Measurements from ENCODE around the gene DLGAP3. TPM values are rescaled to one million over a fixed set of nuclear protein-coding genes. Genes with fewer than 3 reads are reported as not detected.

DLGAP3 gene
- total and polyA plus RNA-seq, 2 of the 13 experiments (the other 11 are each of a cell fraction or from before 2014, with no cell fraction given) = 0.03 to 0.04 TPM

DNA sequence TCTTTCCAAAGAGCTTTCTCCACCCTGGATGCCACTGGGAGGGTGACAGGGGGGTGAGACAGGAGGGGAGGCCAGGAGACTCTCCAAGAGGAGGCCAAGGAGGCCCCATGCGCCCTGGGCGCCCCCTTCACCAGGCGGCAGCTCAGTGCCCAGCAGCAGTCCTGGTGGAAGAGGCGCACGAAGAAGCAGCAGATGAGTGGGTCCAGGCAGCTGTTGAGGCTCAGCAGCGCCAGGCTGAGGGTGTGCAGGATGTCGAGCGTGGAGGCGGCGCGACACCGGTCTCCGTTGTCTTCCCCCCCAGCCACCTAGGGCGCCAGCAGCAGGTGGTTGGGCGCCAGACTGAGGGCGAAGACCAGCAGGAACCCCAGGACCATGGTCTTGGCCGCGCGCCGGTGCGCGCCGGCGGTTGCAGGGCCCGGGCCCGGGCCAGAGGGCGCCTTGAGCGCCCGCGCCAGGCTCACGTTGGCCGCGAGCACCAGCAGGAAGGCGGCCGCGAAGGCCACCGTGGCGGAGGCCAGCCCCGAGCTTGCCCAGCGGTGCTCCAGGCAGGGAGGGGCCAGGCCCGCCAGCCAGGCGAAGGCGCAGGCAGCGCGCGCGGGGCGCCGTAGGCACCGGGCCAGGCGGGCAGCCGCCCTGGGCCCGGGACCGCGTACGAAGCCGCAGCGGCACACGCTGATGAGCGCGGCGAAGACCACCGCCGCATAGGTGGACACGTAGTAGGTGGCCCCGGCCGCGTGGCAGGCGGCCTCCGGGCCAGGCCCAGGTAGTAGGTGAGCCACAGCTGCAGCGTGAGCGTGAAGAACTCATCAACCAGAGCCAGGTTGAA is 47.1 kb upstream of the DLGAP3 start (continued):
- TF ChIP-seq ZNF251 (CRISPR knock-in tag; IDR thresholded peaks at IDR 0.05) (no peak), ZNF639 (CRISPR knock-in tag; conservative IDR thresholded peaks at IDR 0.05) (no peak), ZNF282 (IDR thresholded peaks at IDR 0.05; ENCODE audit: partially characterized antibody) (no peak), MAFK (conservative IDR thresholded peaks at IDR 0.05 in 1 of 2, IDR thresholded peaks at IDR 0.05 in 1 of 2; ENCODE audit: low read length in 2 of 2) (no peak), SMAD1 (CRISPR knock-in tag; IDR thresholded peaks at IDR 0.05; ENCODE audit: borderline replicate concordance, low read depth) (no peak), ARID2 (CRISPR knock-in tag; IDR thresholded peaks at IDR 0.05; ENCODE audit: borderline replicate concordance) (no peak), SYNCRIP (IDR thresholded peaks at IDR 0.05; ENCODE audit: insufficient read depth, low read depth, low read length) (no peak), ZNF225 (CRISPR knock-in tag; IDR thresholded peaks at IDR 0.05) (no peak), ZFX (CRISPR knock-in tag; IDR thresholded peaks at IDR 0.05; ENCODE audit: low read depth) (no peak), ZFP36L2 (CRISPR knock-in tag; IDR thresholded peaks at IDR 0.05) (no peak), PHF8 (CRISPR knock-in tag; IDR thresholded peaks at IDR 0.05) (no peak), SIX1 (CRISPR knock-in tag; IDR thresholded peaks at IDR 0.05; ENCODE audit: borderline replicate concordance) (no peak)
- TF ChIP-seq, protein P1, sequence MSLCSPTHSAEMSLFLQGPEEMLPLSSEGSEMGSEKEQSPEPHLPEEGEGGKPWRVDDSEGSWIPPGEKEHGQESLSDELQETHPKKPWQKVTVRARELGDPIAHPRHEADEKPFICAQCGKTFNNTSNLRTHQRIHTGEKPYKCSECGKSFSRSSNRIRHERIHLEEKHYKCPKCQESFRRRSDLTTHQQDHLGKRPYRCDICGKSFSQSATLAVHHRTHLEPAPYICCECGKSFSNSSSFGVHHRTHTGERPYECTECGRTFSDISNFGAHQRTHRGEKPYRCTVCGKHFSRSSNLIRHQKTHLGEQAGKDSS (CRISPR knock-in tag; IDR thresholded peaks at IDR 0.05; ENCODE audit: borderline replicate concordance, low read depth) = no peak
- TF ChIP-seq, protein P2, sequence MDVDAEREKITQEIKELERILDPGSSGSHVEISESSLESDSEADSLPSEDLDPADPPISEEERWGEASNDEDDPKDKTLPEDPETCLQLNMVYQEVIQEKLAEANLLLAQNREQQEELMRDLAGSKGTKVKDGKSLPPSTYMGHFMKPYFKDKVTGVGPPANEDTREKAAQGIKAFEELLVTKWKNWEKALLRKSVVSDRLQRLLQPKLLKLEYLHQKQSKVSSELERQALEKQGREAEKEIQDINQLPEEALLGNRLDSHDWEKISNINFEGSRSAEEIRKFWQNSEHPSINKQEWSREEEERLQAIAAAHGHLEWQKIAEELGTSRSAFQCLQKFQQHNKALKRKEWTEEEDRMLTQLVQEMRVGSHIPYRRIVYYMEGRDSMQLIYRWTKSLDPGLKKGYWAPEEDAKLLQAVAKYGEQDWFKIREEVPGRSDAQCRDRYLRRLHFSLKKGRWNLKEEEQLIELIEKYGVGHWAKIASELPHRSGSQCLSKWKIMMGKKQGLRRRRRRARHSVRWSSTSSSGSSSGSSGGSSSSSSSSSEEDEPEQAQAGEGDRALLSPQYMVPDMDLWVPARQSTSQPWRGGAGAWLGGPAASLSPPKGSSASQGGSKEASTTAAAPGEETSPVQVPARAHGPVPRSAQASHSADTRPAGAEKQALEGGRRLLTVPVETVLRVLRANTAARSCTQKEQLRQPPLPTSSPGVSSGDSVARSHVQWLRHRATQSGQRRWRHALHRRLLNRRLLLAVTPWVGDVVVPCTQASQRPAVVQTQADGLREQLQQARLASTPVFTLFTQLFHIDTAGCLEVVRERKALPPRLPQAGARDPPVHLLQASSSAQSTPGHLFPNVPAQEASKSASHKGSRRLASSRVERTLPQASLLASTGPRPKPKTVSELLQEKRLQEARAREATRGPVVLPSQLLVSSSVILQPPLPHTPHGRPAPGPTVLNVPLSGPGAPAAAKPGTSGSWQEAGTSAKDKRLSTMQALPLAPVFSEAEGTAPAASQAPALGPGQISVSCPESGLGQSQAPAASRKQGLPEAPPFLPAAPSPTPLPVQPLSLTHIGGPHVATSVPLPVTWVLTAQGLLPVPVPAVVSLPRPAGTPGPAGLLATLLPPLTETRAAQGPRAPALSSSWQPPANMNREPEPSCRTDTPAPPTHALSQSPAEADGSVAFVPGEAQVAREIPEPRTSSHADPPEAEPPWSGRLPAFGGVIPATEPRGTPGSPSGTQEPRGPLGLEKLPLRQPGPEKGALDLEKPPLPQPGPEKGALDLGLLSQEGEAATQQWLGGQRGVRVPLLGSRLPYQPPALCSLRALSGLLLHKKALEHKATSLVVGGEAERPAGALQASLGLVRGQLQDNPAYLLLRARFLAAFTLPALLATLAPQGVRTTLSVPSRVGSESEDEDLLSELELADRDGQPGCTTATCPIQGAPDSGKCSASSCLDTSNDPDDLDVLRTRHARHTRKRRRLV (CRISPR knock-in tag; IDR thresholded peaks at IDR 0.05) = no peak

Data from HepG2 (cell line).